ENCODE measurements around the gene ZNF497. TPM values are rescaled to one million over a fixed set of nuclear protein-coding genes. Genes with fewer than 3 reads are reported as not detected.

Gene ZNF497
- total and polyA plus RNA-seq, 8 donors: 0.95 to 5.3 (median 1.6) TPM

GRCh38 chr19:58304748-58305064 lies 57.8 kb downstream of the ZNF497 start:
- intact Hi-C loops (cut with DNase I): no loop called here
- Histone ChIP-seq H3K4me3 (peak overlapping the region in 3 of 4 donors; percentile 67 to 97 (median 96)), H3K9me3 (no peaks in the 10 kb centered on the region), H3K27me3 (no peaks in the 10 kb centered on the region), H3K27ac (peak overlapping the region in 3 of 4 donors; percentile 53 to 75 (median 68)), H3K36me3 (no peaks in the 10 kb centered on the region), H3K4me1 (peaks cover 0 to 11% (median 0%) of the 10 kb centered on the region in 3 donors)
- DNase-seq (no peak), ATAC-seq (peak in 3 of 4 donors; percentile 5 to 14 (median 11)), FAIRE-seq (peak; percentile 9)
- 17 to 25% methylated on average over 7 of the region's 7 CpGs for WGBS, 2 donors
- no peak for TF ChIP-seq CTCF (IDR thresholded peaks at IDR 0.05)

Small RNAs within 50 kb of the gene (microRNA-seq; reads per million reads assigned to microRNA genes)
- gene MIR4754: 0 reads per million in 2 donors
- gene MIR6806: 0 reads per million in 2 donors

Other genes with a start within 250 kb of the ZNF497 start
- 1 to 10 TPM; 2.3 to 6.2 (median 3.4) TPM for gene ZNF329, start 212.0 kb downstream of the ZNF497 start, total RNA-seq
- gene ZNF329, start 212.0 kb downstream of the ZNF497 start, polyA plus RNA-seq: 1 to 10 TPM; 2.2 to 4.1 TPM
- gene ZNF274, start 179.7 kb downstream of the ZNF497 start, total RNA-seq: 10 to 100 TPM in 2 of 6 donors, 1 to 10 TPM in 4; 6.4 to 13.0 (median 7.3) TPM
- gene ZNF274, start 179.7 kb downstream of the ZNF497 start, polyA plus RNA-seq: 10 to 100 TPM in 1 of 2 donors, 1 to 10 TPM in 1; 8.3 to 15.1 TPM
- gene ZNF544, start 133.8 kb downstream of the ZNF497 start, total RNA-seq: 10 to 100 TPM in 2 of 6 donors, 1 to 10 TPM in 4; 6.5 to 15.8 (median 7.9) TPM
- 10 to 100 TPM; 11.2 to 13.1 TPM for gene ZNF544, start 133.8 kb downstream of the ZNF497 start, polyA plus RNA-seq
- gene ZNF8, start 83.8 kb downstream of the ZNF497 start, total RNA-seq: 1 to 10 TPM; 1.6 to 3.6 (median 2.0) TPM
- gene ZNF8, start 83.8 kb downstream of the ZNF497 start, polyA plus RNA-seq: 1 to 10 TPM; 1.4 to 1.5 TPM
- gene ERVK3-1, start 57.4 kb downstream of the ZNF497 start, total RNA-seq: 10 to 100 TPM in 5 of 6 donors, 1 to 10 TPM in 1; 8.6 to 17.6 (median 14.0) TPM
- 10 to 100 TPM; 21.0 to 41.6 TPM for gene ERVK3-1, start 57.4 kb downstream of the ZNF497 start, polyA plus RNA-seq
- gene ZSCAN22, start 35.8 kb downstream of the ZNF497 start, total RNA-seq: 1 to 10 TPM in 4 of 6 donors, under 1 TPM in 2; 0.97 to 2.5 (median 1.6) TPM
- under 1 TPM; 0.65 to 0.87 TPM for gene ZSCAN22, start 35.8 kb downstream of the ZNF497 start, polyA plus RNA-seq
- 10 to 100 TPM in 1 of 6 donors, 1 to 10 TPM in 5; 3.3 to 10.6 (median 5.9) TPM for gene A1BG, start 9.3 kb downstream of the ZNF497 start, total RNA-seq
- gene A1BG, start 9.3 kb downstream of the ZNF497 start, polyA plus RNA-seq: 10 to 100 TPM; 22.3 to 49.0 TPM
- gene ZNF837, start 18.3 kb upstream of the ZNF497 start, total RNA-seq: 1 to 10 TPM; 1.1 to 1.9 (median 1.7) TPM
- gene ZNF837, start 18.3 kb upstream of the ZNF497 start, polyA plus RNA-seq: 1 to 10 TPM; 3.1 to 3.8 TPM
- gene RPS5, start 24.5 kb upstream of the ZNF497 start, total RNA-seq: 1,000 to 10,000 TPM in 2 of 6 donors, 100 to 1,000 TPM in 4; 637 to 1,373 (median 887) TPM
- gene RPS5, start 24.5 kb upstream of the ZNF497 start, polyA plus RNA-seq: 100 to 1,000 TPM; 699 to 891 TPM
- not detected for gene RNF225, start 32.9 kb upstream of the ZNF497 start, total RNA-seq
- not detected for gene RNF225, start 32.9 kb upstream of the ZNF497 start, polyA plus RNA-seq
- gene ZNF584, start 45.9 kb upstream of the ZNF497 start, total RNA-seq: 1 to 10 TPM; 4.3 to 8.5 (median 5.1) TPM
- 1 to 10 TPM; 4.1 to 6.5 TPM for gene ZNF584, start 45.9 kb upstream of the ZNF497 start, polyA plus RNA-seq
- gene ZNF132, start 77.4 kb upstream of the ZNF497 start, total RNA-seq: 1 to 10 TPM; 1.4 to 6.1 (median 2.1) TPM
- 1 to 10 TPM; 1.1 to 2.0 TPM for gene ZNF132, start 77.4 kb upstream of the ZNF497 start, polyA plus RNA-seq
- gene ZNF324B, start 88.9 kb upstream of the ZNF497 start, total RNA-seq: 1 to 10 TPM; 3.5 to 5.6 (median 4.2) TPM
- 1 to 10 TPM; 3.0 to 4.5 TPM for gene ZNF324B, start 88.9 kb upstream of the ZNF497 start, polyA plus RNA-seq
- gene ZNF324, start 104.3 kb upstream of the ZNF497 start, total RNA-seq: 1 to 10 TPM; 4.2 to 7.3 (median 6.3) TPM
- gene ZNF324, start 104.3 kb upstream of the ZNF497 start, polyA plus RNA-seq: 1 to 10 TPM; 3.5 to 5.5 TPM
- 1 to 10 TPM; 4.4 to 6.6 (median 5.1) TPM for gene ZNF446, start 113.6 kb upstream of the ZNF497 start, total RNA-seq
- gene ZNF446, start 113.6 kb upstream of the ZNF497 start, polyA plus RNA-seq: 10 to 100 TPM; 19.9 to 23.6 TPM
- gene SLC27A5, start 149.2 kb upstream of the ZNF497 start, total RNA-seq: 1 to 10 TPM; 3.0 to 6.7 (median 5.0) TPM
- gene SLC27A5, start 149.2 kb upstream of the ZNF497 start, polyA plus RNA-seq: 10 to 100 TPM; 12.8 to 15.6 TPM
- gene ZBTB45, start 157.1 kb upstream of the ZNF497 start, total RNA-seq: 1 to 10 TPM; 4.3 to 9.3 (median 6.3) TPM
- gene ZBTB45, start 157.1 kb upstream of the ZNF497 start, polyA plus RNA-seq: 1 to 10 TPM; 5.8 to 7.5 TPM
- gene TRIM28, start 181.3 kb upstream of the ZNF497 start, total RNA-seq: 100 to 1,000 TPM; 128 to 212 (median 174) TPM
- gene TRIM28, start 181.3 kb upstream of the ZNF497 start, polyA plus RNA-seq: 100 to 1,000 TPM; 189 to 208 TPM
- gene CHMP2A, start 192.4 kb upstream of the ZNF497 start, total RNA-seq: 10 to 100 TPM; 45.8 to 68.0 (median 58.4) TPM
- 100 to 1,000 TPM; 108 to 118 TPM for gene CHMP2A, start 192.4 kb upstream of the ZNF497 start, polyA plus RNA-seq
- gene UBE2M, start 195.9 kb upstream of the ZNF497 start, total RNA-seq: 10 to 100 TPM; 23.0 to 30.1 (median 25.3) TPM
- 10 to 100 TPM; 22.0 to 33.0 TPM for gene UBE2M, start 195.9 kb upstream of the ZNF497 start, polyA plus RNA-seq
- 10 to 100 TPM in 5 of 6 donors, 1 to 10 TPM in 1; 9.8 to 25.0 (median 11.6) TPM for gene MZF1, start 210.6 kb upstream of the ZNF497 start, total RNA-seq
- gene MZF1, start 210.6 kb upstream of the ZNF497 start, polyA plus RNA-seq: 10 to 100 TPM; 53.9 to 70.2 TPM